K562 (cell line): ENCODE measurements around the gene ADRB1. TPM values are rescaled to one million over a fixed set of nuclear protein-coding genes. Genes with fewer than 3 reads are reported as not detected.

Experiments used
- ATAC-seq: fragments of 200-7000 bp; cut with Tn5 transposase; 3 replicates; pipeline ENCODE4 v1.9.1; 2020; ENCODE audit warnings: moderate library complexity
- BruUV-seq: library from RNA; stranded (reverse); fragments of 400-500 nt; replicated peaks from 2 replicates; lab custom pipeline; 2021; lab: Mats Ljungman, UMichigan
- CTCF ChIA-PET: fragments of 300-600 bp; formaldehyde crosslinking; extraction: SDS; loops from one replicate; lab custom pipeline; 2021; ENCODE audit warnings: low intra/inter-chr PET ratio; lab: Yijun Ruan, JAX
- POLR2A ChIA-PET: fragments of 300-600, 350-650 bp; sonication (Branson Sonifier 250); formaldehyde crosslinking; extraction: SDS; loops from one replicate; lab custom pipeline; 2021; ENCODE audit warnings: antibody characterized with exemption, inconsistent platforms; lab: Yijun Ruan, JAX
- DNase-seq, 4 experiments: peaks; one replicate each; pipeline versions ENCODE4 v3.0.0 to v3.0.0-alpha.2; 2011 to 2018; ENCODE audit warnings: low spot score in 3 of 4, mixed read lengths in 3 of 4; ENCODE audit errors: extremely low read depth in 1 of 4
- FAIRE-seq: peaks from 2 replicates; lab custom pipeline; 2011; peaks lifted over from hg19 to GRCh38; lab: Jason Lieb, UNC
- H2AFZ ChIP-seq: 2 replicates; pipeline ENCODE4 v1.6.0; 2011; ENCODE audit warnings: low read depth, low read length, control low read depth, inconsistent platforms
- H3K27ac ChIP-seq: fragments of 200-600 bp; 3 replicates; pipeline ENCODE4 v1.8.0; 2011; ENCODE audit warnings: low read depth, mild to moderate bottlenecking, control low read depth, inconsistent platforms, low read length, moderate library complexity, mixed read lengths; ENCODE audit errors: extremely low read depth
- H3K27me3 ChIP-seq, 2 experiments: fragments of 300-600 bp in 1 of 2; 2 replicates in 1 of 2; 3 replicates in 1 of 2; pipeline versions ENCODE4 v1.6.0 to v1.8.0; 2011; ENCODE audit warnings: inconsistent platforms in 2 of 2, low read length in 2 of 2, mild to moderate bottlenecking in 1 of 2, mixed read lengths in 1 of 2, moderate library complexity in 1 of 2; ENCODE audit not compliant: control insufficient read depth in 2 of 2, insufficient read depth in 2 of 2
- H3K36me3 ChIP-seq: fragments of 300-600 bp; 3 replicates; pipeline ENCODE4 v1.8.0; 2011; ENCODE audit warnings: mild to moderate bottlenecking, low read length, inconsistent platforms; ENCODE audit not compliant: control insufficient read depth, insufficient read depth
- H3K4me1 ChIP-seq, 2 experiments: fragments of 200-600 bp in 1 of 2; replicated peaks in 1 of 2; 2 replicates in 1 of 2; 3 replicates in 1 of 2; pipeline versions ENCODE4 v1.5.1 to v1.8.0; 2011; ENCODE audit warnings: inconsistent platforms in 2 of 2, low read length in 2 of 2, mild to moderate bottlenecking in 1 of 2, mixed read lengths in 1 of 2, moderate library complexity in 1 of 2; ENCODE audit not compliant: control insufficient read depth in 2 of 2, insufficient read depth in 2 of 2
- H3K4me2 ChIP-seq: 2 replicates; pipeline ENCODE4 v1.6.1; 2011; ENCODE audit warnings: low read length, control low read depth, inconsistent platforms, mixed read lengths; ENCODE audit not compliant: insufficient read depth
- H3K4me3 ChIP-seq: fragments of 200-600 bp; sonication (generic), shearing (Covaris generic); 2 replicates; pipeline ENCODE4 v1.5.1; 2016; ENCODE audit warnings: control low read depth, inconsistent platforms
- H3K79me2 ChIP-seq: fragments of 200-600 bp; 3 replicates; pipeline ENCODE4 v1.8.0; 2011; ENCODE audit warnings: low read length, inconsistent platforms; ENCODE audit not compliant: control insufficient read depth, insufficient read depth
- H3K9ac ChIP-seq, 2 experiments: 2 replicates each; pipeline versions ENCODE4 v1.6.0 to v1.6.1; 2011; ENCODE audit warnings: low read depth in 2 of 2, low read length in 2 of 2, control low read depth in 1 of 2, inconsistent platforms in 1 of 2, mild to moderate bottlenecking in 1 of 2, mixed read lengths in 1 of 2; ENCODE audit not compliant: insufficient read depth in 1 of 2
- H3K9me1 ChIP-seq: one replicate; pipeline ENCODE4 v1.6.0; 2011; ENCODE audit warnings: inconsistent platforms, mild to moderate bottlenecking, low read length, moderate library complexity; ENCODE audit not compliant: control insufficient read depth, insufficient read depth
- H3K9me3 ChIP-seq: replicated peaks from 2 replicates; pipeline ENCODE4 v1.5.1; 2011; ENCODE audit warnings: low read depth, low read length, inconsistent platforms; ENCODE audit not compliant: control insufficient read depth, insufficient read depth
- H4K20me1 ChIP-seq: replicated peaks from 2 replicates; pipeline ENCODE4 v1.6.1; 2011; ENCODE audit warnings: low read length, inconsistent platforms, mixed read lengths; ENCODE audit not compliant: control insufficient read depth, insufficient read depth
- MEIS2 ChIP-seq: fragments of 450-650 bp; IDR thresholded peaks from 2 replicates; pipeline ENCODE4 v1.6.1; 2014; ENCODE audit warnings: mild to moderate bottlenecking; ENCODE audit not compliant: partially characterized antibody
- NFE2 ChIP-seq: IDR thresholded peaks from 2 replicates; pipeline ENCODE4 v1.6.1; 2014; ENCODE audit warnings: antibody characterized with exemption, low read depth
- PBX2 ChIP-seq, 2 experiments: IDR thresholded peaks in 1 of 2; conservative IDR thresholded peaks in 1 of 2; 2 replicates each; pipeline ENCODE4 v1.6.1; 2016; ENCODE audit warnings: low read depth in 2 of 2, mild to moderate bottlenecking in 1 of 2, missing compliant biosample characterization in 1 of 2, missing genetic modification characterization in 1 of 2, moderate library complexity in 1 of 2
- PKNOX1 ChIP-seq: fragments of 450-650 bp; IDR thresholded peaks from 2 replicates; pipeline ENCODE4 v1.6.1; 2016
- U2AF1 ChIP-seq: fragments of 200-400 bp; formaldehyde crosslinking; optimal IDR thresholded peaks from 2 replicates; pipeline ENCODE3; 2017; ENCODE audit warnings: mild to moderate bottlenecking, low read depth, low read length, moderate library complexity
- WGBS: fragments of 100-300 bp; shearing (Covaris generic); methylation state at CpG from one replicate; pipeline ENCODE4 v1.1.6; 2016; ENCODE audit warnings: low coverage, mixed read lengths; ENCODE audit not compliant: insufficient coverage; ENCODE audit errors: missing lambda C conversion rate; 5-methylcytosine and 5-hydroxymethylcytosine counted together
- in situ Hi-C: fragments of 300-500 bp; cut with MboI; formaldehyde crosslinking; loops from 4 replicates; pipeline ENCODE4 v1.15.0; 2018; ENCODE audit warnings: inconsistent platforms, mixed read lengths
- intact Hi-C: fragments of 100-400 bp; cut with micrococcal nuclease; formaldehyde crosslinking; loops from 2 replicates; pipeline ENCODE4 v1.14.2; 2022
- polyA plus RNA-seq, 8 experiments: library from polyadenylated mRNA; depleted of rRNA in 4 of 8; stranded (reverse) in 5 of 8; unstranded in 3 of 8; fragments of >200 nt; fragmentation: Nextera tagmentation in 2 of 8; fragmentation: Illumina TruSeq in 1 of 8; extraction: Ambion mirVana in 2 of 8; extraction: Trizol in 1 of 8; gene quantifications; 2 replicates each; pipeline versions ENCODE4 v1.2.1 to v1.2.3, GENCODE V29; 2011 to 2014; ENCODE audit warnings: inconsistent platforms in 1 of 8, missing spikeins in 1 of 8
- total RNA-seq, 7 experiments: library from RNA; depleted of rRNA in 6 of 7; stranded (reverse); fragments of >200 nt in 6 of 7; fragmentation: Illumina TruSeq in 2 of 7; extraction: Trizol in 2 of 7; gene quantifications; 2 replicates each; pipeline versions ENCODE4 v1.2.1 to v1.2.3, GENCODE V29; 2011 to 2021; ENCODE audit warnings: low replicate concordance in 1 of 7

The ADRB1 gene
- total and polyA plus RNA-seq, 9 of the 15 experiments (the other 6 are each of a cell fraction or from before 2014, with no cell fraction given), result 0.07 to 0.11 (median 0.09) TPM; not detected in 6

GRCh38 chr10:114031073-114031972 is 12.3 kb upstream of the ADRB1 start:
- no peak overlapping the region for H3K4me3 ChIP-seq
- no peak for DNase-seq
- no peak overlapping the region for H2AFZ ChIP-seq
- H4K20me1 ChIP-seq, result no peaks in the 10 kb centered on the region
- H3K4me1 ChIP-seq, result no peaks in the 10 kb centered on the region
- no peaks in the 10 kb centered on the region for H3K27me3 ChIP-seq
- no peaks in the 10 kb centered on the region for H3K9me3 ChIP-seq
- H3K27ac ChIP-seq, result no peak overlapping the region
- 3% methylated on average over 6 of the region's 6 CpGs for WGBS
- peak; percentile 24 for TF ChIP-seq MEIS2
- TF ChIP-seq PBX2 (CRISPR knock-in tag; IDR thresholded peaks at IDR 0.05; ENCODE audit: low read depth), result no peak
- TF ChIP-seq PBX2 (tag; conservative IDR thresholded peaks at IDR 0.05; ENCODE audit: low read depth), result peak; percentile 63
- TF ChIP-seq U2AF1, result no peak
- TF ChIP-seq NFE2, result peak; percentile 31; the same call in 1 of the 2 replicates
- TF ChIP-seq PKNOX1, result peak; percentile 82
- TF ChIP-seq, all 486 proteins: peak for 4
- ATAC-seq, result no peak
- H3K9ac ChIP-seq, result no peak overlapping the region
- H3K79me2 ChIP-seq, result no peaks in the 10 kb centered on the region
- no peaks in the 10 kb centered on the region for H3K36me3 ChIP-seq
- in situ Hi-C loops (no loop called here), intact Hi-C loops (no loop called here)
- CTCF ChIA-PET, result no interaction called here
- no peaks in the 10 kb centered on the region for H3K9me1 ChIP-seq
- BruUV-seq, result no TSS peak
- no peak for FAIRE-seq
- no peak overlapping the region for H3K4me2 ChIP-seq
- POLR2A ChIA-PET, result no interaction called here
